ENCODE results near the gene MEAK7. TPM values are rescaled to one million over a fixed set of nuclear protein-coding genes. Genes with fewer than 3 reads are reported as not detected.
"Not testable (repeated sequence)": the region's sequence is repeated elsewhere in the genome, so short reads cannot be mapped to it uniquely, and the experiment has no call there.

MEAK7 gene
- total RNA-seq, 1 donor from 2014 or later: 32.3 TPM

GRCh38 chr16:84520725-84521496, 16.5 kb upstream of the MEAK7 start:
- no peaks in the 10 kb centered on the region for H3K9me3 Mint-ChIP-seq (ENCODE audit: low read depth)
- TF ChIP-seq CTCF (IDR thresholded peaks at IDR 0.05; ENCODE audit: unreplicated experiment): no peak
- no peaks in the 10 kb centered on the region for H3K4me1 Mint-ChIP-seq (ENCODE audit: low read depth)
- no peak overlapping the region for H3K4me3 Mint-ChIP-seq (ENCODE audit: low read depth)
- H3K27me3 Mint-ChIP-seq: peaks cover 13% of the 10 kb centered on the region
- peak overlapping the region; percentile 46 for H3K27ac Mint-ChIP-seq
- no peaks in the 10 kb centered on the region for H3K36me3 Mint-ChIP-seq (ENCODE audit: insufficient read depth)
- no peak for DNase-seq (ENCODE audit: low spot score, unreplicated experiment)

- TF ChIP-seq CTCF (IDR thresholded peaks at IDR 0.05; ENCODE audit: unreplicated experiment): no peak
- H3K4me3 Mint-ChIP-seq (ENCODE audit: low read depth): no peak overlapping the region
- no peaks in the 10 kb centered on the region for H3K36me3 Mint-ChIP-seq (ENCODE audit: insufficient read depth)
- no peaks in the 10 kb centered on the region for H3K9me3 Mint-ChIP-seq (ENCODE audit: low read depth)
- H3K4me1 Mint-ChIP-seq (ENCODE audit: low read depth): peaks cover 3% of the 10 kb centered on the region
- peaks cover 12% of the 10 kb centered on the region for H3K27me3 Mint-ChIP-seq
- no peak for DNase-seq (ENCODE audit: low spot score, unreplicated experiment)
- peak overlapping the region; percentile 35 for H3K27ac Mint-ChIP-seq
Measured at GRCh38 chr16:84519855-84520254, 15.4 kb upstream of the MEAK7 start.

- no peak overlapping the region for H3K27ac Mint-ChIP-seq
- H3K9me3 Mint-ChIP-seq (ENCODE audit: low read depth): no peaks in the 10 kb centered on the region
- H3K4me1 Mint-ChIP-seq (ENCODE audit: low read depth): peaks cover 4% of the 10 kb centered on the region
- H3K36me3 Mint-ChIP-seq (ENCODE audit: insufficient read depth): no peaks in the 10 kb centered on the region
- peaks cover 12% of the 10 kb centered on the region for H3K27me3 Mint-ChIP-seq
- DNase-seq (ENCODE audit: low spot score, unreplicated experiment): no peak
- no peak overlapping the region for H3K4me3 Mint-ChIP-seq (ENCODE audit: low read depth)
- TF ChIP-seq CTCF (IDR thresholded peaks at IDR 0.05; ENCODE audit: unreplicated experiment): no peak
Measured at GRCh38 chr16:84518804-84519341, 14.4 kb upstream of the MEAK7 start.

- peaks cover 12% of the 10 kb centered on the region for H3K27me3 Mint-ChIP-seq
- H3K9me3 Mint-ChIP-seq (ENCODE audit: low read depth); H3K36me3 Mint-ChIP-seq (ENCODE audit: insufficient read depth); H3K4me3 Mint-ChIP-seq (ENCODE audit: low read depth); DNase-seq (ENCODE audit: low spot score, unreplicated experiment); H3K4me1 Mint-ChIP-seq (ENCODE audit: low read depth); H3K27ac Mint-ChIP-seq: not testable (repeated sequence)
Measured at GRCh38 chr16:84518220-84518619, 13.8 kb upstream of the MEAK7 start.

GRCh38 chr16:84517366-84517765, 12.9 kb upstream of the MEAK7 start:
- no peak for TF ChIP-seq CTCF (IDR thresholded peaks at IDR 0.05; ENCODE audit: unreplicated experiment)
- Mint-ChIP-seq H3K9me3 (ENCODE audit: low read depth) (no peaks in the 10 kb centered on the region), H3K4me3 (ENCODE audit: low read depth) (no peak overlapping the region), H3K27ac (no peak overlapping the region), H3K27me3 (peaks cover 12% of the 10 kb centered on the region), H3K36me3 (ENCODE audit: insufficient read depth) (no peaks in the 10 kb centered on the region), H3K4me1 (ENCODE audit: low read depth) (peaks cover 4% of the 10 kb centered on the region)
- no peak for DNase-seq (ENCODE audit: low spot score, unreplicated experiment)

All from progenitor cell of endocrine pancreas (in vitro differentiated cells).